PFSK-1 (cell line): ENCODE data around the gene GRIN2A.

Experiments
- FOXP2 ChIP-seq: optimal IDR thresholded peaks from 2 replicates; pipeline ENCODE3; 2011; ENCODE audit warnings: borderline replicate concordance, control low read depth, inconsistent platforms; ENCODE audit not compliant: insufficient read depth; ENCODE audit errors: extremely low read length, extremely low read depth
- POLR2AphosphoS5 ChIP-seq: IDR thresholded peaks from 2 replicates; pipeline ENCODE4 v1.6.1; 2012; ENCODE audit warnings: low read depth, mild to moderate bottlenecking, control low read depth, low read length, moderate library complexity
- SIN3A ChIP-seq: IDR thresholded peaks from 2 replicates; pipeline ENCODE4 v1.6.1; 2012; ENCODE audit warnings: mild to moderate bottlenecking, low read length, moderate library complexity, borderline replicate concordance; ENCODE audit not compliant: insufficient read depth
- TAF1 ChIP-seq: IDR thresholded peaks from 2 replicates; pipeline ENCODE4 v1.6.1; 2012; ENCODE audit warnings: low read length, control low read depth, borderline replicate concordance; ENCODE audit not compliant: insufficient read depth
- TF ChIP-seq, protein P1 (sequence below), 2 experiments: IDR thresholded peaks; 2 replicates each; pipeline versions ENCODE4 v1.6.1 to v1.8.0; 2011 to 2012; ENCODE audit warnings: low read depth in 2 of 2, low read length in 2 of 2, control low read depth in 1 of 2, inconsistent platforms in 1 of 2, mild to moderate bottlenecking in 1 of 2, moderate library complexity in 1 of 2; ENCODE audit not compliant: insufficient read depth in 1 of 2

DNA sequence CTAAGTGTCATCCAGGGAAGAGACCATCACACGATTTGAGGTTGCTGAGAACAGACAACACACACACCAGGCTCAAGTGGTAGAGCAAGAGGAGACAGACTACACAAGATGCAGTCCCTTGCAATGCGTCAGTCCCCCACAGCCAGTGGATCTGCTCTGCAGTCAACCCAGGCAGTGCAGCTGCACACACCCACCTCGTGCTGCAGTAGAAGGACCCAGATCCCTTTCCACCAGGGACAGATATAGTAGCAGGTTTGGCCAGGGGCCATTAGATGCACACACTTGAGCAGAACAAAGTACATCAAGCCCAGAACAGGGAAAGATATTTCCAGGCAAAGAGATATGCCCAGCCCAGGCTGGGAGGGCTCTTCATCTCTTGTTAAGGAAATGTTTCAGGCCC, 112.9 kb downstream of the GRIN2A start:
- TF ChIP-seq, protein P1, sequence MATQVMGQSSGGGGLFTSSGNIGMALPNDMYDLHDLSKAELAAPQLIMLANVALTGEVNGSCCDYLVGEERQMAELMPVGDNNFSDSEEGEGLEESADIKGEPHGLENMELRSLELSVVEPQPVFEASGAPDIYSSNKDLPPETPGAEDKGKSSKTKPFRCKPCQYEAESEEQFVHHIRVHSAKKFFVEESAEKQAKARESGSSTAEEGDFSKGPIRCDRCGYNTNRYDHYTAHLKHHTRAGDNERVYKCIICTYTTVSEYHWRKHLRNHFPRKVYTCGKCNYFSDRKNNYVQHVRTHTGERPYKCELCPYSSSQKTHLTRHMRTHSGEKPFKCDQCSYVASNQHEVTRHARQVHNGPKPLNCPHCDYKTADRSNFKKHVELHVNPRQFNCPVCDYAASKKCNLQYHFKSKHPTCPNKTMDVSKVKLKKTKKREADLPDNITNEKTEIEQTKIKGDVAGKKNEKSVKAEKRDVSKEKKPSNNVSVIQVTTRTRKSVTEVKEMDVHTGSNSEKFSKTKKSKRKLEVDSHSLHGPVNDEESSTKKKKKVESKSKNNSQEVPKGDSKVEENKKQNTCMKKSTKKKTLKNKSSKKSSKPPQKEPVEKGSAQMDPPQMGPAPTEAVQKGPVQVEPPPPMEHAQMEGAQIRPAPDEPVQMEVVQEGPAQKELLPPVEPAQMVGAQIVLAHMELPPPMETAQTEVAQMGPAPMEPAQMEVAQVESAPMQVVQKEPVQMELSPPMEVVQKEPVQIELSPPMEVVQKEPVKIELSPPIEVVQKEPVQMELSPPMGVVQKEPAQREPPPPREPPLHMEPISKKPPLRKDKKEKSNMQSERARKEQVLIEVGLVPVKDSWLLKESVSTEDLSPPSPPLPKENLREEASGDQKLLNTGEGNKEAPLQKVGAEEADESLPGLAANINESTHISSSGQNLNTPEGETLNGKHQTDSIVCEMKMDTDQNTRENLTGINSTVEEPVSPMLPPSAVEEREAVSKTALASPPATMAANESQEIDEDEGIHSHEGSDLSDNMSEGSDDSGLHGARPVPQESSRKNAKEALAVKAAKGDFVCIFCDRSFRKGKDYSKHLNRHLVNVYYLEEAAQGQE (IDR thresholded peaks at IDR 0.05; ENCODE audit: insufficient read depth in 1 of 2, low read depth in 2 of 2, low read length in 2 of 2) = no peak
- no peak for TF ChIP-seq SIN3A
- no peak for TF ChIP-seq POLR2AphosphoS5
- TF ChIP-seq TAF1 = no peak
- no peak for TF ChIP-seq FOXP2
